ENCODE results near the gene HADHB. TPM values are rescaled to one million over a fixed set of nuclear protein-coding genes. Genes with fewer than 3 reads are reported as not detected.
"Not testable (repeated sequence)": the region's sequence is repeated elsewhere in the genome, so short reads cannot be mapped to it uniquely, and the experiment has no call there.

HADHB gene
- total and polyA plus RNA-seq, 3 donors from 2014 or later = 142 to 171 (median 168) TPM

DNA sequence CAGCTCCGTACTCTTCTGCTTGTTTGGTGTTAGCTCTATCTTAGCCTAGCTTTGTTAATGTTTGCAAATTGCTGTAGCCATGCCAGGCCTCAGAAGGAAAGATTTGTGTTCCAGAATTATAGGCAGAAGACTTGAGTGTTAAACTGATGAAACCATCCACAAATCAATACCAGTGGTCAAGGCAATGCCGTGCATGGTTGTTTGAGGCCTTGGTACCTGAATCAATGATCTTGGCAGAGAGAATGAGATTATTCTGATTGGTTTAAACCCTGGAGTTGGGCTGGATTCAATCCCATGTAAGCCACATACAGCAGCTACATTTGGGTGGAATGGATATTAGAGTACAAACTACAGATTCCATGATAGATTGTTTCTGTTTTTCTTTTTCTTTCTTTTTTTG lies 4.9 kb downstream of the HADHB start:
- no peak overlapping the region for H3K4me3 ChIP-seq
- TF ChIP-seq CTCF (IDR thresholded peaks at IDR 0.05) (no peak), POLR2A (IDR thresholded peaks at IDR 0.05) (no peak)
- H3K9me3 ChIP-seq = no peaks in the 10 kb centered on the region
- no peaks in the 10 kb centered on the region for H3K36me3 ChIP-seq (ENCODE audit: low read depth, missing control alignments)
- no peak for DNase-seq
- no peaks in the 10 kb centered on the region for H3K27me3 ChIP-seq
- H3K4me1 ChIP-seq = peaks cover 11% of the 10 kb centered on the region
- intact Hi-C loops (cut with DNase I; ENCODE audit: low total_unique reads) = no loop called here
- WGBS, 2 donors = 88 to 90% methylated on average over 2 of the region's 2 CpGs
- no peak overlapping the region for H3K27ac ChIP-seq

DNA sequence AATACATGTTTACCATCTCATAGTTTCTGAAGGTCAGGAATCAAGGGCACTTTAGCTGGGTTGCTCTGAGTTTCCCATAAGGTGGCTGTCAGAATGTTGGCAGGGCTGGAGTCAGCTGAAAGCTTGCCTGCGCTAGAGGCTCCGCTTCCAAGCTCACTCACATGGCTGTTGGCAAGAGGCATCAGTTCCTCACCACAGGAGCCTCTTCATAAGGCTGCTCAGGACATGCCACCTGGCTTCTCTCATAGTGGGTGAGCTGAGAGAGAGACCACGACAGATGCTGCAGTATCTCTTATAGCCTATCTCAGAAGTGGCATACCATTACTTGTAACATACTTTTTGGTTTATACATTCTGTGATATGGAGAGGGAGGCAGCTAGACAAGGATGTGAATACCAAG lies 7.2 kb downstream of the HADHB start:
- Histone ChIP-seq H3K4me1 (peaks cover 5% of the 10 kb centered on the region), H3K36me3 (ENCODE audit: low read depth, missing control alignments) (no peaks in the 10 kb centered on the region), H3K9me3 (no peaks in the 10 kb centered on the region), H3K27me3 (no peaks in the 10 kb centered on the region), H3K4me3 (no peak overlapping the region), H3K27ac (no peak overlapping the region)
- peak; percentile 73 for DNase-seq
- no peak for TF ChIP-seq POLR2A (IDR thresholded peaks at IDR 0.05)
- no peak for TF ChIP-seq CTCF (IDR thresholded peaks at IDR 0.05)
- WGBS, 2 donors = 47 to 57% methylated on average over 2 to 3 of the region's 3 CpGs
- intact Hi-C loops (cut with DNase I; ENCODE audit: low total_unique reads) = no loop called here

- TF ChIP-seq CTCF (IDR thresholded peaks at IDR 0.05) (no peak), POLR2A (IDR thresholded peaks at IDR 0.05) (no peak)
- Histone ChIP-seq H3K36me3 (ENCODE audit: low read depth, missing control alignments) (no peaks in the 10 kb centered on the region), H3K27me3 (no peaks in the 10 kb centered on the region), H3K9me3 (no peaks in the 10 kb centered on the region), H3K27ac (no peak overlapping the region), H3K4me1 (no peaks in the 10 kb centered on the region), H3K4me3 (no peak overlapping the region)
- WGBS, 2 donors = 35 to 64% methylated on average over 3 of the region's 3 CpGs
- DNase-seq = no peak
- intact Hi-C loops (cut with DNase I; ENCODE audit: low total_unique reads) = no loop called here
Measured at GRCh38 chr2:26255759-26256384, 11.1 kb downstream of the HADHB start.

- H3K27ac ChIP-seq; DNase-seq; H3K4me3 ChIP-seq; intact Hi-C loops (cut with DNase I; ENCODE audit: low total_unique reads); H3K36me3 ChIP-seq (ENCODE audit: low read depth, missing control alignments); H3K9me3 ChIP-seq; H3K4me1 ChIP-seq; H3K27me3 ChIP-seq: not testable (repeated sequence)
- 80 to 90% methylated on average over 8 of the region's 8 CpGs for WGBS, 2 donors
Measured at GRCh38 chr2:26258836-26259235, 14.1 kb downstream of the HADHB start.

DNA sequence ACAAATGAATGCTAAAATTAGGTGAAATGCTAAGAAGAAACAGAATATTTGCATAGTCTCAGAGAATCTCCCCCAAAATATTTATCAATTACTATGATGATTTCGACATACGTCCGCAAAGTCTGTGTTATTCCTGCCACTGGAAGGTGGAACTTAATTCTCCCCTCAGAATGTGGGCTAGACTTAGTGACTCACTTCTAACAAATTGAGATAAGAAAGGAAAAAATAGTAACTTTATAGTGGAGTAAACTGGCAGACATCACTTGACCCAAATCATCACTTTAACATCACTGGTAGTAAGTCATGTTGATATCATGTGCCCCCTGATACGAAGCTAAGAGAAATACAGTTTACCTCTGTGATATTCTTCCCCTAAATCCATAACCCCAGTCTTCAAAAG lies 23.5 kb downstream of the HADHB start:
- H3K27ac ChIP-seq = no peak overlapping the region
- no peaks in the 10 kb centered on the region for H3K27me3 ChIP-seq
- WGBS, 2 donors = 82 to 85% methylated on average over 4 of the region's 4 CpGs
- no peaks in the 10 kb centered on the region for H3K9me3 ChIP-seq
- TF ChIP-seq POLR2A (IDR thresholded peaks at IDR 0.05) = no peak
- TF ChIP-seq CTCF (IDR thresholded peaks at IDR 0.05) = no peak
- H3K4me3 ChIP-seq = no peak overlapping the region
- no peaks in the 10 kb centered on the region for H3K36me3 ChIP-seq (ENCODE audit: low read depth, missing control alignments)
- intact Hi-C loops (cut with DNase I; ENCODE audit: low total_unique reads) = no loop called here
- H3K4me1 ChIP-seq = no peaks in the 10 kb centered on the region
- DNase-seq = no peak

GRCh38 chr2:26268670-26269385 lies 24.1 kb downstream of the HADHB start:
- DNase-seq; intact Hi-C loops (cut with DNase I; ENCODE audit: low total_unique reads); H3K36me3 ChIP-seq (ENCODE audit: low read depth, missing control alignments); H3K27me3 ChIP-seq; H3K27ac ChIP-seq; H3K4me1 ChIP-seq; H3K9me3 ChIP-seq; H3K4me3 ChIP-seq: not testable (repeated sequence)
- 88 to 91% methylated on average over 12 of the region's 12 CpGs for WGBS, 2 donors

Data from testis (tissue), 3 donors.